ENCODE data around the gene CDK1. TPM values are rescaled to one million over a fixed set of nuclear protein-coding genes. Genes with fewer than 3 reads are reported as not detected.

The CDK1 gene
- polyA plus RNA-seq, 4 donors, result 69.7 to 94.8 (median 71.2) TPM

- DNase-seq (ENCODE audit: low read depth in 4 of 4, low spot score in 3 of 4), result no peak
Measured at GRCh38 chr10:60769406-60769805, 8.9 kb upstream of the CDK1 start.

GRCh38 chr10:60777696-60778213, 523 bp upstream of the CDK1 start:
- no peak for DNase-seq (ENCODE audit: low read depth in 4 of 4, low spot score in 3 of 4)

- peak in 1 of 4 donors; percentile 4 for DNase-seq (ENCODE audit: low read depth in 4 of 4, low spot score in 3 of 4)
Measured at GRCh38 chr10:60778971-60779796, 906 bp downstream of the CDK1 start.

GRCh38 chr10:60781661-60782060, 3.4 kb downstream of the CDK1 start:
- DNase-seq (ENCODE audit: low read depth in 4 of 4, low spot score in 3 of 4), result no peak

- no peak for DNase-seq (ENCODE audit: low read depth in 4 of 4, low spot score in 3 of 4)
Measured at GRCh38 chr10:60784641-60785040, 6.4 kb downstream of the CDK1 start.

- DNase-seq (ENCODE audit: low read depth in 4 of 4, low spot score in 3 of 4), result no peak
Measured at GRCh38 chr10:60788544-60788943, 10.3 kb downstream of the CDK1 start.

GRCh38 chr10:60789340-60789739, 11.1 kb downstream of the CDK1 start:
- no peak for DNase-seq (ENCODE audit: low read depth in 4 of 4, low spot score in 3 of 4)

- no peak for DNase-seq (ENCODE audit: low read depth in 4 of 4, low spot score in 3 of 4)
Measured at GRCh38 chr10:60794953-60795352, 16.7 kb downstream of the CDK1 start.

- no peak for DNase-seq (ENCODE audit: low read depth in 4 of 4, low spot score in 3 of 4)
Measured at GRCh38 chr10:60795465-60796202, 17.4 kb downstream of the CDK1 start.

GRCh38 chr10:60796481-60796880, 18.2 kb downstream of the CDK1 start:
- DNase-seq (ENCODE audit: low read depth in 4 of 4, low spot score in 3 of 4), result no peak

GRCh38 chr10:60797200-60797599, 18.9 kb downstream of the CDK1 start:
- DNase-seq (ENCODE audit: low read depth in 4 of 4, low spot score in 3 of 4), result no peak

- no peak for DNase-seq (ENCODE audit: low read depth in 4 of 4, low spot score in 3 of 4)
Measured at GRCh38 chr10:60798031-60798430, 19.8 kb downstream of the CDK1 start.

GRCh38 chr10:60798870-60799269, 20.6 kb downstream of the CDK1 start:
- DNase-seq (ENCODE audit: low read depth in 4 of 4, low spot score in 3 of 4), result no peak

- DNase-seq (ENCODE audit: low read depth in 4 of 4, low spot score in 3 of 4), result no peak
Measured at GRCh38 chr10:60799971-60800650, 21.8 kb downstream of the CDK1 start.

- no peak for DNase-seq (ENCODE audit: low read depth in 4 of 4, low spot score in 3 of 4)
Measured at GRCh38 chr10:60800918-60801317, 22.6 kb downstream of the CDK1 start.

- DNase-seq (ENCODE audit: low read depth in 4 of 4, low spot score in 3 of 4), result no peak
Measured at GRCh38 chr10:60801522-60801921, 23.2 kb downstream of the CDK1 start.

- DNase-seq (ENCODE audit: low read depth in 4 of 4, low spot score in 3 of 4), result no peak
Measured at GRCh38 chr10:60803433-60803832, 25.2 kb downstream of the CDK1 start.

GRCh38 chr10:60803865-60804264, 25.6 kb downstream of the CDK1 start:
- DNase-seq (ENCODE audit: low read depth in 4 of 4, low spot score in 3 of 4), result no peak

- no peak for DNase-seq (ENCODE audit: low read depth in 4 of 4, low spot score in 3 of 4)
Measured at GRCh38 chr10:60806921-60807320, 28.6 kb downstream of the CDK1 start.

GRCh38 chr10:60807499-60807898, 29.2 kb downstream of the CDK1 start:
- DNase-seq (ENCODE audit: low read depth in 4 of 4, low spot score in 3 of 4), result no peak

- no peak for DNase-seq (ENCODE audit: low read depth in 4 of 4, low spot score in 3 of 4)
Measured at GRCh38 chr10:60808036-60808435, 29.8 kb downstream of the CDK1 start.
